Measurements from ENCODE around the gene CNTN4. TPM values are rescaled to one million over a fixed set of nuclear protein-coding genes. Genes with fewer than 3 reads are reported as not detected.

CNTN4 gene
- total RNA-seq, 1 donor from 2014 or later = 1.6 TPM

GRCh38 chr3:2558796-2559195, 460.1 kb downstream of the CNTN4 start:
- DNase-seq (ENCODE audit: low read depth) = no peak
- TF ChIP-seq, protein P1, sequence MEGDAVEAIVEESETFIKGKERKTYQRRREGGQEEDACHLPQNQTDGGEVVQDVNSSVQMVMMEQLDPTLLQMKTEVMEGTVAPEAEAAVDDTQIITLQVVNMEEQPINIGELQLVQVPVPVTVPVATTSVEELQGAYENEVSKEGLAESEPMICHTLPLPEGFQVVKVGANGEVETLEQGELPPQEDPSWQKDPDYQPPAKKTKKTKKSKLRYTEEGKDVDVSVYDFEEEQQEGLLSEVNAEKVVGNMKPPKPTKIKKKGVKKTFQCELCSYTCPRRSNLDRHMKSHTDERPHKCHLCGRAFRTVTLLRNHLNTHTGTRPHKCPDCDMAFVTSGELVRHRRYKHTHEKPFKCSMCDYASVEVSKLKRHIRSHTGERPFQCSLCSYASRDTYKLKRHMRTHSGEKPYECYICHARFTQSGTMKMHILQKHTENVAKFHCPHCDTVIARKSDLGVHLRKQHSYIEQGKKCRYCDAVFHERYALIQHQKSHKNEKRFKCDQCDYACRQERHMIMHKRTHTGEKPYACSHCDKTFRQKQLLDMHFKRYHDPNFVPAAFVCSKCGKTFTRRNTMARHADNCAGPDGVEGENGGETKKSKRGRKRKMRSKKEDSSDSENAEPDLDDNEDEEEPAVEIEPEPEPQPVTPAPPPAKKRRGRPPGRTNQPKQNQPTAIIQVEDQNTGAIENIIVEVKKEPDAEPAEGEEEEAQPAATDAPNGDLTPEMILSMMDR (conservative IDR thresholded peaks at IDR 0.05; ENCODE audit: low read depth, low read length) = no peak
- H3K4me3 ChIP-seq (ENCODE audit: low read depth, low read length) = no peak overlapping the region

DNA sequence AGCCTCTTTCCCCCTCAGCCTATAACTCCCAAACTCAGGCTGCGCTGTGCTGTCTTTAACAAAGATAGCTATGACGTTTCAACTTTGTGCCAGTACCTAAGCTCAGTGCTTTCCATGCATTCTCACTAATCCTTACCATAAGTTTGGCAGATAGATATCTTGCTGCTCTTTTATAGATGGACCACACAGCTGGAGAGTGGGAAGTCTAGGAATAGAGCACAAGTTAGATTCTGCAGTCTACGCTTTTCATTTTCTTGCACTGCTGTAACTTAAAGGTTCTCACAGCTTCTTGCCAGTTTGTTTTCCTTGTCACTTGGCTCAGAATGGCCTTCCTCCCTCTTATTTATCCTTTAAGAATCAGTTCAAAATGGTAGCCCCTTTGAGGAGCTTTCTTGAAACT, 468.8 kb downstream of the CNTN4 start:
- no peak overlapping the region for H3K4me3 ChIP-seq (ENCODE audit: low read depth, low read length)
- DNase-seq (ENCODE audit: low read depth) = no peak
- TF ChIP-seq, protein P1 (conservative IDR thresholded peaks at IDR 0.05; ENCODE audit: low read depth, low read length) = no peak

DNA sequence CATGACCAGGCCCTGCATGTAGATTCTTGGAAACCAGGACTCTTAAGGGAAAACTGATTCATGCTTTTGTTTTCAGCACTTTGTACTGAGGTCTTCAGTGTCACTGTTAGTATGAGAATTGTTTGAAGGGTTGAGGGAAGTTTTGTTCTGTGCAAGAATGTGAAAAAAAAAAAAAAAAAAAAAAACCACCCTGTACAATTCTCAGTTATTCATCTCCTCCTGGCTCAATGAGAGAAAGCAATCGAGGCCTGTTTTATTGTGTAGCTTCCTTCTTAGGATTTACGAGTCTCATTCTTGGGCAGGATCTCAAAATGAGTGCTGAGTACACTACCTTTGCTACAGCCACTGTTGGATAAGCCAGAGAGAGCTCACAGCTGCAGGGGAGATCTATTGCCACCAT, 469.5 kb downstream of the CNTN4 start:
- no peak for DNase-seq (ENCODE audit: low read depth)
- no peak overlapping the region for H3K4me3 ChIP-seq (ENCODE audit: low read depth, low read length)
- TF ChIP-seq, protein P1 (conservative IDR thresholded peaks at IDR 0.05; ENCODE audit: low read depth, low read length) = no peak

GRCh38 chr3:2568929-2569328, 470.3 kb downstream of the CNTN4 start:
- DNase-seq (ENCODE audit: low read depth) = no peak
- TF ChIP-seq, protein P1 (conservative IDR thresholded peaks at IDR 0.05; ENCODE audit: low read depth, low read length) = no peak
- no peak overlapping the region for H3K4me3 ChIP-seq (ENCODE audit: low read depth, low read length)

DNA sequence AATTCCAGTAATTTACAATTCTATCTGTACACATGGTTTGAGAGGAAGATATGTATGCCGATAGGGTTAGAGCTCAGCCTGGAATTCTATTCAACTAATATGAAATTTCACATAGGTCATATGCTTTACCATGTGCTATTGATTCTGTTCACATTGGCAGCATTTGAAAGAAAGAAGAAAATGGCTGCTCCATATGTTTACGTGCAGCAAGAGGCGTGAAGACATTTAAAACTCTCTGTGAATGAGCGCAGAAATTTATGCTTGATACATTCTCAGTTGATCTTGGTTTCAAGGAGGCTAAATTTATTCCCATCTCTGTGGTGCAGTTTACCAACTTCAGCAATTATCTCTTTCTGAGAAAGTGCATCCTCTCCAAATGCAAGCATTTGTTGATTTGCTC, 478.9 kb downstream of the CNTN4 start:
- TF ChIP-seq, protein P1 (conservative IDR thresholded peaks at IDR 0.05; ENCODE audit: low read depth, low read length) = no peak
- no peak for DNase-seq (ENCODE audit: low read depth)
- no peak overlapping the region for H3K4me3 ChIP-seq (ENCODE audit: low read depth, low read length)

GRCh38 chr3:2578560-2578959, 479.9 kb downstream of the CNTN4 start:
- DNase-seq (ENCODE audit: low read depth) = no peak
- no peak overlapping the region for H3K4me3 ChIP-seq (ENCODE audit: low read depth, low read length)
- TF ChIP-seq, protein P1 (conservative IDR thresholded peaks at IDR 0.05; ENCODE audit: low read depth, low read length) = no peak

- DNase-seq (ENCODE audit: low read depth) = no peak
- no peak overlapping the region for H3K4me3 ChIP-seq (ENCODE audit: low read depth, low read length)
- TF ChIP-seq, protein P1 (conservative IDR thresholded peaks at IDR 0.05; ENCODE audit: low read depth, low read length) = no peak
These were observed 480.5 kb downstream of the CNTN4 start for GRCh38 chr3:2579206-2579605.

All from epithelial cell of proximal tubule (primary cell).